ENCODE measurements around the gene CTNNA3. TPM values are rescaled to one million over a fixed set of nuclear protein-coding genes. Genes with fewer than 3 reads are reported as not detected.
A peak's percentile ranks its signal among the peaks of the same experiment; 100 is the strongest.

Gene CTNNA3
- total RNA-seq, 1 donor from 2014 or later, result 159 TPM

DNA sequence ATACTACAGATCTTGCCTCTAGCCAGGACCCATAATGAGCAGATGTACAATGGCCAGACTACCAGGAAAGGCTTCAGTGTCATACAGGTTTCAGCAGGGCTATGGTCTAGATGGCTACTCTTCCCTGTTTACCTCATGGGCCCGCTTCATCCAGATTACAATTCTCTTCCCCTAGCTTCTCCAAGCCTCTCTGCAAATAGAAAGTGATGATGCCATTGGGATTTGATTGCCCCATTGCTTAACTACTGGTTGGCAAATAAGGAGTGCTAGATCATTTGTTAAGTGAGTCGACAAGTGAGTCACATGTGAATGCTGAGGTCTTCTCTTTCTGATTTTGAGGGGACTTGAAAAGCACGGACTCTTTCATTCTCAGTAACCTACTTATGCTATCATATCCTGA lies 1131.7 kb downstream of the CTNNA3 start:
- Histone ChIP-seq H3K27ac (replicated peaks) (no peak overlapping the region), H3K4me3 (no peak overlapping the region), H3K27me3 (ENCODE audit: low read depth) (no peaks in the 10 kb centered on the region), H3K4me1 (peaks cover 14% of the 10 kb centered on the region), H3K36me3 (no peaks in the 10 kb centered on the region), H3K9me3 (replicated peaks) (no peaks in the 10 kb centered on the region)
- TF ChIP-seq, protein P1, sequence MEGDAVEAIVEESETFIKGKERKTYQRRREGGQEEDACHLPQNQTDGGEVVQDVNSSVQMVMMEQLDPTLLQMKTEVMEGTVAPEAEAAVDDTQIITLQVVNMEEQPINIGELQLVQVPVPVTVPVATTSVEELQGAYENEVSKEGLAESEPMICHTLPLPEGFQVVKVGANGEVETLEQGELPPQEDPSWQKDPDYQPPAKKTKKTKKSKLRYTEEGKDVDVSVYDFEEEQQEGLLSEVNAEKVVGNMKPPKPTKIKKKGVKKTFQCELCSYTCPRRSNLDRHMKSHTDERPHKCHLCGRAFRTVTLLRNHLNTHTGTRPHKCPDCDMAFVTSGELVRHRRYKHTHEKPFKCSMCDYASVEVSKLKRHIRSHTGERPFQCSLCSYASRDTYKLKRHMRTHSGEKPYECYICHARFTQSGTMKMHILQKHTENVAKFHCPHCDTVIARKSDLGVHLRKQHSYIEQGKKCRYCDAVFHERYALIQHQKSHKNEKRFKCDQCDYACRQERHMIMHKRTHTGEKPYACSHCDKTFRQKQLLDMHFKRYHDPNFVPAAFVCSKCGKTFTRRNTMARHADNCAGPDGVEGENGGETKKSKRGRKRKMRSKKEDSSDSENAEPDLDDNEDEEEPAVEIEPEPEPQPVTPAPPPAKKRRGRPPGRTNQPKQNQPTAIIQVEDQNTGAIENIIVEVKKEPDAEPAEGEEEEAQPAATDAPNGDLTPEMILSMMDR (IDR thresholded peaks at IDR 0.05; ENCODE audit: borderline replicate concordance), result no peak
- intact Hi-C loops (cut with micrococcal nuclease), result no loop called here
- DNase-seq, result no peak

DNA sequence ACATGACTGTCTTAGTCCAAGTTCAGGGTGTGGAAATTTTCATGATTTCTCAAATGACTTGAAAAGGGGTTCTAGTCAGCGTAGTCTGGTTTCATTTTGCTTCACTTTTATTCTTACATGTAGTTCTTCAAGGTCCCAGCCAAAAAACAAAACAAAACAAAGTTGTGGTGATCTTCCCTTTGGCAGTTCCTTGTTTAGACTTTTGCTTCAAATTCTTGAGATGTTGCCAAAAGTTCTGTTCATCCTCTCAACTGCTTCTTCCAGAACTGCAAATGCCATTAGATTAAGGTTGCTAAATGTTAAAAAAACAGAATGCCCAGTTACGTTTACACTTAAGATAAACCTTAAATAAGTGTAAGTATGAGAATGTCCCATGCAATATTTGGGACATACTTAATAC lies 1140.9 kb downstream of the CTNNA3 start:
- no peak for DNase-seq
- Histone ChIP-seq H3K4me1 (peaks cover 16% of the 10 kb centered on the region), H3K36me3 (no peaks in the 10 kb centered on the region), H3K27me3 (ENCODE audit: low read depth) (no peaks in the 10 kb centered on the region), H3K4me3 (no peak overlapping the region), H3K9me3 (replicated peaks) (no peaks in the 10 kb centered on the region), H3K27ac (replicated peaks) (no peak overlapping the region)
- intact Hi-C loops (cut with micrococcal nuclease), result no loop called here
- TF ChIP-seq, protein P1 (IDR thresholded peaks at IDR 0.05; ENCODE audit: borderline replicate concordance), result no peak

DNA sequence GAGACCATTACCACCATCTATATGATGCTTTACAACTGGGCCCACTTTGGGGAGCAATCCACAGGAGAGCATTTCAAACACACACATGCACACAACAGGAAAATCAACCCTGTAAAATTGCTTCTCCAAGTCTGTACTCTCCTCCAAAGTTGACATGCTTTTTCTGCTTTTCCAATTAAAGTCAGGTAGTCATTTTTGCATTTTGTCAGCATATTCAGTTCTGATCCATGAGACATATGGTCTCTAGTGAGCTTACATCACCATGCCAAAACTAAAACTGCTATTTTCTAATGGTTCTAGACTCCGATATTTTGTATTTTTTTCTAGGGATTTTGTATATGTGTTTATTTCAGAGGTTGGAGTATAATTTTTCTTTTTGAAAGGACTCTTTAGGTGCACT lies 1143.7 kb downstream of the CTNNA3 start:
- intact Hi-C loops (cut with micrococcal nuclease), result no loop called here
- peaks cover 16% of the 10 kb centered on the region for H3K4me1 ChIP-seq
- H3K36me3 ChIP-seq, result no peaks in the 10 kb centered on the region
- no peak overlapping the region for H3K27ac ChIP-seq (replicated peaks)
- TF ChIP-seq, protein P1 (IDR thresholded peaks at IDR 0.05; ENCODE audit: borderline replicate concordance), result no peak
- H3K27me3 ChIP-seq (ENCODE audit: low read depth), result no peaks in the 10 kb centered on the region
- H3K9me3 ChIP-seq (replicated peaks), result no peaks in the 10 kb centered on the region
- DNase-seq, result no peak
- H3K4me3 ChIP-seq, result no peak overlapping the region

DNA sequence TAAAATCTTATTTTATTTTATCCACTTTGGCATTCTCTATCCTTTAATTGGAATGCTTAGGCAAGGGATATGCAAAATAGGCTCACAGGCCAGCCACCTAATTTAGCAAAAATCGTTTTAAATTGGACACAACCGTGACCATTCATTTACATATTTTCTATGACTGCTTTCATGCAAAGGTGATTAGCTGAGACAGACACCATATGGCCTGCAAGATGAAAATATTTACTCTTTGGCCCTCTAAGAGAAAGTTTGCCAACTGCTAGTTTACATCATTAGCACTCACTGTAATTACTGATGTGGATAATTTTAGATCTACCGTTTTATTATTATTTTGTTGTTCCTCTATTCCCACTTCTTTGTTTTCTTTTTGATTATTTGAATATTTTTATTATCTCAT lies 1145.6 kb downstream of the CTNNA3 start:
- H3K4me3 ChIP-seq, result no peak overlapping the region
- intact Hi-C loops (cut with micrococcal nuclease), result no loop called here
- no peak for DNase-seq

DNA sequence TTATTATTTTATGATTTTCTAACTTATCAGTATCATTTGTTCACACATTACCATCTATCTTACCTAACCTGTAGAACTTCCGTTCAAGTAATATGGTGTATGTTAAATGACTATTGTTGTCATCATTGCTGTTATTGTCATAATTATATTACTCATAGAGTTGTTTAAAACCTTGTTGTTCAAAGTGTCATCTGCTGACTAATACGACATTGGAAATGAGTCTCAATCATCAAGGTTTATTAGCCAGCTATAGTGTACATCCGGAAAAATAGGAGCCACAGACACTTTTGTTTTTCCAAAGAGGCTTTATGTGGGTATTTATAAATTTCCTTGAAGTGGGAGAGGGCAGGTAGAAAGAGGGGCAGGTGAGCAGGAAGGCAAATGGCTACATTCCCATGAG lies 1157.1 kb downstream of the CTNNA3 start:
- H3K4me3 ChIP-seq, result no peak overlapping the region
- H3K27ac ChIP-seq (replicated peaks), result peak overlapping the region; percentile 74
- peaks cover 4% of the 10 kb centered on the region for H3K9me3 ChIP-seq (replicated peaks)
- H3K4me1 ChIP-seq, result peaks cover 6% of the 10 kb centered on the region
- no peak for DNase-seq
- no peaks in the 10 kb centered on the region for H3K36me3 ChIP-seq
- intact Hi-C loops (cut with micrococcal nuclease), result no loop called here
- no peaks in the 10 kb centered on the region for H3K27me3 ChIP-seq (ENCODE audit: low read depth)
- TF ChIP-seq, protein P1 (IDR thresholded peaks at IDR 0.05; ENCODE audit: borderline replicate concordance), result no peak

More for the DNA sequence above, 1145.6 kb downstream of the CTNNA3 start:
- Histone ChIP-seq H3K9me3 (replicated peaks) (no peaks in the 10 kb centered on the region), H3K27ac (replicated peaks) (no peak overlapping the region), H3K27me3 (ENCODE audit: low read depth) (no peaks in the 10 kb centered on the region), H3K36me3 (no peaks in the 10 kb centered on the region), H3K4me1 (peaks cover 8% of the 10 kb centered on the region)
- TF ChIP-seq, protein P1 (IDR thresholded peaks at IDR 0.05; ENCODE audit: borderline replicate concordance), result no peak

DNA sequence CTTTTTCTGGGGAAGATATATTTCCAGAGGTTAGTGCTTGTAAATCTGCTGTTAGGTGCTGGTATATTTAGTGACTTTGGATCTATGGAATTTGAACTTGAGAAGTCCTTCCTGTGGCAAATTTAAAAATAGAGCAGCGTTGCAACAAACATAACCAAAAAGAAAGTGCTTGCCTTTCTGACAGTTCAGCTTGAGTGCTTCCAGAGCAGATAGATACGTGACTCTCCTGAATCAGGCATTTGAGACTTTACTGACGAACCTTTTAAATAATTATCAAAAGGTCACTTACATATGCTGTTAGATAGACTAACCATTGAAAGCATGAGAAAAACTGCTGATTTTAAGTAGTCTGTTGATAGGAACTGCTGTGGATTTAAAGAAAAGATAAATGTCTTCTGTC lies 1157.6 kb downstream of the CTNNA3 start:
- intact Hi-C loops (cut with micrococcal nuclease), result no loop called here
- Histone ChIP-seq H3K9me3 (replicated peaks) (peaks cover 4% of the 10 kb centered on the region), H3K4me1 (peaks cover 6% of the 10 kb centered on the region), H3K27ac (replicated peaks) (peak overlapping the region; percentile 74), H3K4me3 (peak overlapping the region; percentile 32), H3K27me3 (ENCODE audit: low read depth) (no peaks in the 10 kb centered on the region), H3K36me3 (no peaks in the 10 kb centered on the region)
- DNase-seq, result no peak
- TF ChIP-seq, protein P1 (IDR thresholded peaks at IDR 0.05; ENCODE audit: borderline replicate concordance), result no peak
